K562 (cell line): ENCODE results near the gene EPHB2. TPM values are rescaled to one million over a fixed set of nuclear protein-coding genes. Genes with fewer than 3 reads are reported as not detected.

Experiments used
- ATAC-seq: fragments of 200-7000 bp; cut with Tn5 transposase; 3 replicates; pipeline ENCODE4 v1.9.1; 2020; ENCODE audit warnings: moderate library complexity
- BruUV-seq: library from RNA; stranded (reverse); fragments of 400-500 nt; replicated peaks from 2 replicates; lab custom pipeline; 2021; lab: Mats Ljungman, UMichigan
- CTCF ChIA-PET: fragments of 300-600 bp; formaldehyde crosslinking; extraction: SDS; loops from one replicate; lab custom pipeline; 2021; ENCODE audit warnings: low intra/inter-chr PET ratio; lab: Yijun Ruan, JAX
- POLR2A ChIA-PET: fragments of 300-600, 350-650 bp; sonication (Branson Sonifier 250); formaldehyde crosslinking; extraction: SDS; loops from one replicate; lab custom pipeline; 2021; ENCODE audit warnings: antibody characterized with exemption, inconsistent platforms; lab: Yijun Ruan, JAX
- DNase-seq, 4 experiments: peaks; one replicate each; pipeline versions ENCODE4 v3.0.0 to v3.0.0-alpha.2; 2011 to 2018; ENCODE audit warnings: low spot score in 3 of 4, mixed read lengths in 3 of 4; ENCODE audit errors: extremely low read depth in 1 of 4
- FAIRE-seq: peaks from 2 replicates; lab custom pipeline; 2011; peaks lifted over from hg19 to GRCh38; lab: Jason Lieb, UNC
- H2AFZ ChIP-seq: 2 replicates; pipeline ENCODE4 v1.6.0; 2011; ENCODE audit warnings: low read depth, low read length, control low read depth, inconsistent platforms
- H3K27ac ChIP-seq: fragments of 200-600 bp; 3 replicates; pipeline ENCODE4 v1.8.0; 2011; ENCODE audit warnings: low read depth, mild to moderate bottlenecking, control low read depth, inconsistent platforms, low read length, moderate library complexity, mixed read lengths; ENCODE audit errors: extremely low read depth
- H3K27me3 ChIP-seq, 2 experiments: fragments of 300-600 bp in 1 of 2; 2 replicates in 1 of 2; 3 replicates in 1 of 2; pipeline versions ENCODE4 v1.6.0 to v1.8.0; 2011; ENCODE audit warnings: inconsistent platforms in 2 of 2, low read length in 2 of 2, mild to moderate bottlenecking in 1 of 2, mixed read lengths in 1 of 2, moderate library complexity in 1 of 2; ENCODE audit not compliant: control insufficient read depth in 2 of 2, insufficient read depth in 2 of 2
- H3K36me3 ChIP-seq: fragments of 300-600 bp; 3 replicates; pipeline ENCODE4 v1.8.0; 2011; ENCODE audit warnings: mild to moderate bottlenecking, low read length, inconsistent platforms; ENCODE audit not compliant: control insufficient read depth, insufficient read depth
- H3K4me1 ChIP-seq, 2 experiments: fragments of 200-600 bp in 1 of 2; replicated peaks in 1 of 2; 2 replicates in 1 of 2; 3 replicates in 1 of 2; pipeline versions ENCODE4 v1.5.1 to v1.8.0; 2011; ENCODE audit warnings: inconsistent platforms in 2 of 2, low read length in 2 of 2, mild to moderate bottlenecking in 1 of 2, mixed read lengths in 1 of 2, moderate library complexity in 1 of 2; ENCODE audit not compliant: control insufficient read depth in 2 of 2, insufficient read depth in 2 of 2
- H3K4me2 ChIP-seq: 2 replicates; pipeline ENCODE4 v1.6.1; 2011; ENCODE audit warnings: low read length, control low read depth, inconsistent platforms, mixed read lengths; ENCODE audit not compliant: insufficient read depth
- H3K4me3 ChIP-seq: fragments of 200-600 bp; sonication (generic), shearing (Covaris generic); 2 replicates; pipeline ENCODE4 v1.5.1; 2016; ENCODE audit warnings: control low read depth, inconsistent platforms
- H3K79me2 ChIP-seq: fragments of 200-600 bp; 3 replicates; pipeline ENCODE4 v1.8.0; 2011; ENCODE audit warnings: low read length, inconsistent platforms; ENCODE audit not compliant: control insufficient read depth, insufficient read depth
- H3K9ac ChIP-seq, 2 experiments: 2 replicates each; pipeline versions ENCODE4 v1.6.0 to v1.6.1; 2011; ENCODE audit warnings: low read depth in 2 of 2, low read length in 2 of 2, control low read depth in 1 of 2, inconsistent platforms in 1 of 2, mild to moderate bottlenecking in 1 of 2, mixed read lengths in 1 of 2; ENCODE audit not compliant: insufficient read depth in 1 of 2
- H3K9me1 ChIP-seq: one replicate; pipeline ENCODE4 v1.6.0; 2011; ENCODE audit warnings: inconsistent platforms, mild to moderate bottlenecking, low read length, moderate library complexity; ENCODE audit not compliant: control insufficient read depth, insufficient read depth
- H3K9me3 ChIP-seq: replicated peaks from 2 replicates; pipeline ENCODE4 v1.5.1; 2011; ENCODE audit warnings: low read depth, low read length, inconsistent platforms; ENCODE audit not compliant: control insufficient read depth, insufficient read depth
- H4K20me1 ChIP-seq: replicated peaks from 2 replicates; pipeline ENCODE4 v1.6.1; 2011; ENCODE audit warnings: low read length, inconsistent platforms, mixed read lengths; ENCODE audit not compliant: control insufficient read depth, insufficient read depth
- ATF6 ChIP-seq: sonication (generic); formaldehyde crosslinking; IDR thresholded peaks from 2 replicates; pipeline ENCODE4 v1.4.0; 2020; ENCODE audit warnings: mild to moderate bottlenecking, missing genetic modification reagents
- C11orf30 ChIP-seq: fragments of 450-650 bp; IDR thresholded peaks from 2 replicates; pipeline ENCODE4 v1.6.1; 2016; ENCODE audit warnings: low read depth, mild to moderate bottlenecking
- CHD1 ChIP-seq: fragments of 200-600 bp; sonication (generic); IDR thresholded peaks from one replicate; pipeline ENCODE4 v1.6.1; 2012; ENCODE audit warnings: mild to moderate bottlenecking, moderate library complexity, low read length, inconsistent platforms
- CTCFL ChIP-seq: IDR thresholded peaks from 2 replicates; pipeline ENCODE4 v1.6.1; 2011; ENCODE audit warnings: borderline replicate concordance, low read depth, mild to moderate bottlenecking, moderate library complexity, low read length; ENCODE audit not compliant: insufficient read depth, poor library complexity, severe bottlenecking
- TCF7 ChIP-seq: sonication (generic); IDR thresholded peaks from 2 replicates; pipeline ENCODE4 v1.6.1; 2016; ENCODE audit warnings: antibody characterized with exemption, borderline replicate concordance
- ZNF12 ChIP-seq: sonication (generic); formaldehyde crosslinking; IDR thresholded peaks from 2 replicates; pipeline ENCODE4 v1.4.0; 2020; ENCODE audit warnings: mild to moderate bottlenecking, missing genetic modification reagents
- ZNF124 ChIP-seq: sonication (generic); formaldehyde crosslinking; IDR thresholded peaks from 2 replicates; pipeline ENCODE4 v1.8.1; 2022; ENCODE audit warnings: missing genetic modification reagents
- ZNF780A ChIP-seq: fragments of 250-450 bp; sonication (Bioruptor Pico); IDR thresholded peaks from 2 replicates; pipeline ENCODE4 v1.5.0; 2021; ENCODE audit warnings: mild to moderate bottlenecking
- WGBS: fragments of 100-300 bp; shearing (Covaris generic); methylation state at CpG from one replicate; pipeline ENCODE4 v1.1.6; 2016; ENCODE audit warnings: low coverage, mixed read lengths; ENCODE audit not compliant: insufficient coverage; ENCODE audit errors: missing lambda C conversion rate; 5-methylcytosine and 5-hydroxymethylcytosine counted together
- in situ Hi-C: fragments of 300-500 bp; cut with MboI; formaldehyde crosslinking; loops from 4 replicates; pipeline ENCODE4 v1.15.0; 2018; ENCODE audit warnings: inconsistent platforms, mixed read lengths
- intact Hi-C: fragments of 100-400 bp; cut with micrococcal nuclease; formaldehyde crosslinking; loops from 2 replicates; pipeline ENCODE4 v1.14.2; 2022
- polyA plus RNA-seq, 8 experiments: library from polyadenylated mRNA; depleted of rRNA in 4 of 8; stranded (reverse) in 5 of 8; unstranded in 3 of 8; fragments of >200 nt; fragmentation: Nextera tagmentation in 2 of 8; fragmentation: Illumina TruSeq in 1 of 8; extraction: Ambion mirVana in 2 of 8; extraction: Trizol in 1 of 8; gene quantifications; 2 replicates each; pipeline versions ENCODE4 v1.2.1 to v1.2.3, GENCODE V29; 2011 to 2014; ENCODE audit warnings: inconsistent platforms in 1 of 8, missing spikeins in 1 of 8
- total RNA-seq, 7 experiments: library from RNA; depleted of rRNA in 6 of 7; stranded (reverse); fragments of >200 nt in 6 of 7; fragmentation: Illumina TruSeq in 2 of 7; extraction: Trizol in 2 of 7; gene quantifications; 2 replicates each; pipeline versions ENCODE4 v1.2.1 to v1.2.3, GENCODE V29; 2011 to 2021; ENCODE audit warnings: low replicate concordance in 1 of 7

Gene EPHB2
- total and polyA plus RNA-seq, 9 of the 15 experiments (the other 6 are each of a cell fraction or from before 2014, with no cell fraction given): not detected

DNA sequence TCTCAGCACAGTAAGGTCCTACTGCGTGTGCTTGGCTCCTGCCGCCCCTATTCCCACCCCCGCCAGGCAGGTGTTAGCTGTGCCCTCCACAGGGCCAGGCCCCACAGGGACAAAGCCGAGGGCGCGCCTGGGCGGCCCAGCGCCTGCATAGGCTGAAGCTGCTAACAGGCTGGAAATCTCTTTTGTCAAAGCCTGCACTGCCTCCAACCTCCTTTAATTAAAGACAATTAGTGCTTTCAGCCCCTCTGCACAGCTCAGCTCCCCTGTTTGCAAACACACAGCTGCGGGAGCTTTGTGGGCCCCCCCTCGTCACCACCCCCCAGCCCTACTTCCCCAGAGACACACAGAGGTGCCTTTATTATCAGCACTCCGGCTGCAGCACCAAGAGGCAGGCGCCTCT lies 95.9 kb downstream of the EPHB2 start (continued):
- TF ChIP-seq ATF6 (CRISPR knock-in tag) (no peak), CTCFL (no peak), ZNF124 (CRISPR knock-in tag) (no peak), ZNF12 (no peak), CHD1 (no peak)

GRCh38 chr1:22807340-22807739 lies 96.7 kb downstream of the EPHB2 start:
- Histone ChIP-seq H3K4me1 (0 out of 5 replicates have a peak, but pooled peaks cover 0 to 3% of the 10 kb centered on the region in 2 experiments), H3K9me1 (no peaks in the 10 kb centered on the region), H3K4me2 (no peak overlapping the region), H4K20me1 (peaks cover 8% of the 10 kb centered on the region), H3K27ac (no peak overlapping the region), H3K36me3 (no peaks in the 10 kb centered on the region), H3K9ac (no peak overlapping the region), H3K27me3 (peaks cover 13 to 59% of the 10 kb centered on the region in 2 experiments), H3K79me2 (no peaks in the 10 kb centered on the region), H3K9me3 (no peaks in the 10 kb centered on the region), H2AFZ (no peak overlapping the region), H3K4me3 (no peak overlapping the region)
- in situ Hi-C loops: no loop called here
- FAIRE-seq: no peak
- BruUV-seq: no TSS peak
- no peak for ATAC-seq
- ChIA-PET POLR2A (interaction anchor here (0.7 to 1.5 kb wide), 4 partner anchors 11 to 168 kb away, joined by 3 to 6 read pairs (median 4); no protein-coding TSS in a partner anchor), CTCF (no interaction called here)
- intact Hi-C loops: no loop called here
- no peak for DNase-seq
- 2% methylated on average over 4 of the region's 4 CpGs for whole genome bisulfite sequencing
- TF ChIP-seq ZNF780A (no peak), C11orf30 (no peak), TCF7 (no peak)
